Neural cell (in vitro differentiated cells): Measurements from ENCODE around the gene GREM1.

Experiments used
- CTCF ChIP-seq: fragments of 450-650 bp; IDR thresholded peaks from 2 replicates; pipeline ENCODE4 v1.5.1; 2014; ENCODE audit warnings: antibody characterized with exemption, mild to moderate bottlenecking, moderate library complexity; ENCODE audit not compliant: poor library complexity, severe bottlenecking
- EP300 ChIP-seq: fragments of 450-650 bp; conservative IDR thresholded peaks from 2 replicates; pipeline ENCODE4 v1.6.1; 2014; ENCODE audit warnings: antibody characterized with exemption, mild to moderate bottlenecking, moderate library complexity; ENCODE audit not compliant: poor library complexity, severe bottlenecking
- EZH2 ChIP-seq: fragments of 200-600, 300-800 bp; shearing (Covaris generic), sonication (generic); IDR thresholded peaks from 2 replicates; pipeline ENCODE4 v1.6.1; 2014; ENCODE audit warnings: antibody characterized with exemption, low read length, borderline replicate concordance, mild to moderate bottlenecking; ENCODE audit not compliant: insufficient read depth, poor library complexity, severe bottlenecking
- POLR2AphosphoS5 ChIP-seq: IDR thresholded peaks from 2 replicates; pipeline ENCODE4 v1.6.1; 2012
- TAF1 ChIP-seq: IDR thresholded peaks from 2 replicates; pipeline ENCODE4 v1.6.1; 2012; ENCODE audit warnings: low read depth

GRCh38 chr15:32784581-32784980, 66.8 kb downstream of the GREM1 start:
- TF ChIP-seq EP300, result no peak
- TF ChIP-seq CTCF, result no peak
- no peak for TF ChIP-seq EZH2
- TF ChIP-seq TAF1, result no peak
- no peak for TF ChIP-seq POLR2AphosphoS5
